Colonic mucosa (tissue), 4 donors: ENCODE data around the gene ZNF138. TPM values are rescaled to one million over a fixed set of nuclear protein-coding genes. Genes with fewer than 3 reads are reported as not detected.
"Not testable (repeated sequence)": the region's sequence is repeated elsewhere in the genome, so short reads cannot be mapped to it uniquely, and the experiment has no call there.

Source experiments
- DNase-seq: peaks from one replicate; pipeline ENCODE4 v3.0.0-alpha.2; 2020
- H3K27ac ChIP-seq: fragments of 200-600 bp; one replicate; pipeline ENCODE4 v1.8.0; 2021
- H3K27me3 ChIP-seq: fragments of 200-600 bp; one replicate; pipeline ENCODE4 v1.8.0; 2021
- H3K36me3 ChIP-seq: fragments of 200-600 bp; one replicate; pipeline ENCODE4 v1.8.0; 2021
- H3K4me1 ChIP-seq: fragments of 200-600 bp; one replicate; pipeline ENCODE4 v1.8.0; 2021; ENCODE audit warnings: mild to moderate bottlenecking
- H3K4me3 ChIP-seq: fragments of 200-600 bp; one replicate; pipeline ENCODE4 v1.8.0; 2021
- H3K9ac ChIP-seq, 2 donors: one replicate each; pipeline ENCODE4 v1.7.0; 2013; ENCODE audit warnings: control low read depth in 2 of 2, low read depth in 2 of 2, low read length in 2 of 2
- H3K9me3 ChIP-seq: fragments of 200-600 bp; one replicate; pipeline ENCODE4 v1.8.0; 2021
- intact Hi-C: fragments of 100-400 bp; cut with DNase I; formaldehyde crosslinking; loops from one replicate; pipeline ENCODE4 v1.14.1; 2022
- total RNA-seq, 2 donors: library from RNA; stranded (reverse); fragmentation: NEBNext Ultra II Directional in 1 of 2; extraction: Animal tissue kit (Norgen Biotek cat#: 25700) in 1 of 2; gene quantifications; one replicate each; pipeline ENCODE4 v1.2.1, GENCODE V29; 2021
- TF ChIP-seq, protein P1 (sequence below): fragments of 200-600 bp; IDR thresholded peaks from one replicate; pipeline ENCODE4 v1.8.0; 2022; ENCODE audit warnings: antibody characterized with exemption, mild to moderate bottlenecking
- donor health status: healthy.
- donor health status: DM: no; HTN: no; CAD: no.
- donor health status: DM: no; HTN: no; CAD: no.

The ZNF138 gene
- total RNA-seq, 2 donors from 2014 or later, result 6.1 to 8.8 TPM

- H3K36me3 ChIP-seq, result no peaks in the 10 kb centered on the region
- TF ChIP-seq, protein P1, sequence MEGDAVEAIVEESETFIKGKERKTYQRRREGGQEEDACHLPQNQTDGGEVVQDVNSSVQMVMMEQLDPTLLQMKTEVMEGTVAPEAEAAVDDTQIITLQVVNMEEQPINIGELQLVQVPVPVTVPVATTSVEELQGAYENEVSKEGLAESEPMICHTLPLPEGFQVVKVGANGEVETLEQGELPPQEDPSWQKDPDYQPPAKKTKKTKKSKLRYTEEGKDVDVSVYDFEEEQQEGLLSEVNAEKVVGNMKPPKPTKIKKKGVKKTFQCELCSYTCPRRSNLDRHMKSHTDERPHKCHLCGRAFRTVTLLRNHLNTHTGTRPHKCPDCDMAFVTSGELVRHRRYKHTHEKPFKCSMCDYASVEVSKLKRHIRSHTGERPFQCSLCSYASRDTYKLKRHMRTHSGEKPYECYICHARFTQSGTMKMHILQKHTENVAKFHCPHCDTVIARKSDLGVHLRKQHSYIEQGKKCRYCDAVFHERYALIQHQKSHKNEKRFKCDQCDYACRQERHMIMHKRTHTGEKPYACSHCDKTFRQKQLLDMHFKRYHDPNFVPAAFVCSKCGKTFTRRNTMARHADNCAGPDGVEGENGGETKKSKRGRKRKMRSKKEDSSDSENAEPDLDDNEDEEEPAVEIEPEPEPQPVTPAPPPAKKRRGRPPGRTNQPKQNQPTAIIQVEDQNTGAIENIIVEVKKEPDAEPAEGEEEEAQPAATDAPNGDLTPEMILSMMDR, result no peak
- no peak overlapping the region for H3K4me3 ChIP-seq
- no peak for DNase-seq
- H3K4me1 ChIP-seq, result no peaks in the 10 kb centered on the region
- intact Hi-C loops, result no loop called here
- H3K27me3 ChIP-seq, result no peaks in the 10 kb centered on the region
- no peaks in the 10 kb centered on the region for H3K9me3 ChIP-seq
- H3K27ac ChIP-seq, result no peak overlapping the region
- no peak overlapping the region for H3K9ac ChIP-seq
Observed at GRCh38 chr7:64830926-64831325, 36.7 kb downstream of the ZNF138 start.

GRCh38 chr7:64832136-64832535, 37.9 kb downstream of the ZNF138 start:
- intact Hi-C loops, result no loop called here
- H3K9ac ChIP-seq, result no peak overlapping the region
- no peak for DNase-seq
- no peaks in the 10 kb centered on the region for H3K27me3 ChIP-seq
- no peaks in the 10 kb centered on the region for H3K36me3 ChIP-seq
- no peak overlapping the region for H3K27ac ChIP-seq
- no peaks in the 10 kb centered on the region for H3K9me3 ChIP-seq
- TF ChIP-seq, protein P1, result no peak
- no peak overlapping the region for H3K4me3 ChIP-seq
- H3K4me1 ChIP-seq, result no peaks in the 10 kb centered on the region

DNA sequence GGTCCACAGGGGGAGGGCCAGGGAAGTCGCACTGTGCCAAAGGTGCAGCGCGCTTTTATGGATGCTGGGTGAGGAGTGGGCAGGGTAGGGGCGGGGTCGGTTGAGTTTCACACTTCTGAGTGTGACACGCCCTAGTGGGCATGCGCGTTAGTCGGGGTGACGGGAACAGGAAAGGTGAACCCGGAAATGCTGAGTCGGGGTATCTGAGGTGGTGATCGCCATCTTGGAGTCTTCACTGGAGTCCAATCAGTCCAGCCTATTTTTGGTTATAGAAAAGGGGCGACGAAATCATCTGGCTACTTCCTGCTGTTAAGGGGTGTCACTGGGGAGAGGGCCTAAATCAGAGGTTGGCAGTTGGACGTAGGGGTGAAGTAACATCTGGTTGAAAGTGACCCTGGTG, 40.8 kb downstream of the ZNF138 start:
- DNase-seq, result no peak
- H3K4me3 ChIP-seq, result no peak overlapping the region
- no peaks in the 10 kb centered on the region for H3K36me3 ChIP-seq
- no peaks in the 10 kb centered on the region for H3K27me3 ChIP-seq
- TF ChIP-seq, protein P1, result no peak
- H3K27ac ChIP-seq, result no peak overlapping the region
- no peaks in the 10 kb centered on the region for H3K9me3 ChIP-seq
- H3K9ac ChIP-seq, result no peak overlapping the region
- intact Hi-C loops, result no loop called here
- no peaks in the 10 kb centered on the region for H3K4me1 ChIP-seq

DNA sequence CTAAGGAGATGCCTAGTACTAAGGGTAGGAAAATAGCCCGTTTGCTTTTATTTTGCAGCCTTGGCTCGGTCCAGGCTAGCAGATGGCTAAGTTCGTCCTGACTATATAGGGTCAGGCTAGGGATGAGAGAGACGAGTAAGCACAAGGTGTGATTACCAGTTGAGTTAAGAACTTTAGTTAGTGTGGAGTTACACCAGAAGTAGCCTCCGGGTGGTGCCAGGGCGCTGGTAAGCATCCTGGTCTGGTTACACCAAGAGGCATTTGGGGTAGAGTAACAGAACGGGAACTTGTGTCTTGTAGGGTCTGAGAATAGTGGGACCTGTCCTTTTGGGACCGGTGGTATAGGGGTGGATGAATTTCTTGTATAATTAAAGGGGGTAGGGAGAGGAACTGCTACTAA, 41.6 kb downstream of the ZNF138 start:
- H3K9ac ChIP-seq, H3K4me1 ChIP-seq, H3K27ac ChIP-seq, DNase-seq, H3K4me3 ChIP-seq, H3K27me3 ChIP-seq, H3K9me3 ChIP-seq, H3K36me3 ChIP-seq, intact Hi-C loops: not testable (repeated sequence)

DNA sequence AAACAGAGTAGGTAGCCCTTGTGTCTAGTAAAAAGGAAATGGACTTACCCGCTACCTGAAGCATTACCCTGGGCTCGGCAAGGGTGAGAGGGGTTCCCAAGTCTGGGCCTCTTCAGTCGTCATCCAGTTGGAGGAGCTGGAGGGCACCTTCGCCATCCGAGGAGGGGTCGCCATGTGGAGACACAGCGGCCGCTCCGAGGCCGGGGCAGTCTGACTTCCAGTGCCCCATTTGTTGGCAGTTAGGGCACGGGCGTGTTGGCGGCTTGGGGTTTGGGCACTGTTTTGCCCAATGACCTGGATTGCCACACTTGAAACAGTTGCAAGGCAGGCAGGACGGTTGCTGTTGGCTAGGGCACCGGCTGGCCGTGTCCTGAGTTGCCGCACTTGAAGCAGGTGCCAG, 43.8 kb downstream of the ZNF138 start:
- intact Hi-C loops, H3K27me3 ChIP-seq, H3K9ac ChIP-seq, H3K36me3 ChIP-seq, H3K4me3 ChIP-seq, DNase-seq, H3K9me3 ChIP-seq, H3K27ac ChIP-seq, H3K4me1 ChIP-seq: not testable (repeated sequence)

GRCh38 chr7:64838691-64839090, 44.5 kb downstream of the ZNF138 start:
- Histone ChIP-seq H3K36me3 (no peaks in the 10 kb centered on the region), H3K27ac (no peak overlapping the region), H3K9me3 (no peaks in the 10 kb centered on the region), H3K4me3 (no peak overlapping the region), H3K9ac (no peak overlapping the region), H3K27me3 (no peaks in the 10 kb centered on the region), H3K4me1 (no peaks in the 10 kb centered on the region)
- DNase-seq, result no peak
- TF ChIP-seq, protein P1, result no peak
- intact Hi-C loops, result no loop called here

DNA sequence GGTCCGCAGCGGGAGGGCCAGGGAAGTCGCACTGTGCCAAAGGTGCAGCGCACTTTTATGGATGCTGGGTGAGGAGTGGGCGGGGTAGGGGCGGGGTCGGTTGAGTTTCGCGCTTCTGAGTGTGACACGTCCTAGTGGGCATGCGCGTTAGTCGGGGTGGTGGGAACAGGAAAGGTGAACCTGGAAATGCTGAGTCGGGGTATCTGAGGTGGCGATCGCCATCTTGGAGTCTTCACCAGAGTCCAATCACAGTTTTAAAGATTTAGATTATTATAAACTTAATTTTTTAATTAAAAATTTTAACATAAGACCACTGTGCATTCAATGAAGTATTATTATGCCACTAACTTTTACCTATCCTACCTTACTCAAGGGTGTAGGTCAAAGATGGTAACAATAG, 45.7 kb downstream of the ZNF138 start:
- intact Hi-C loops, result no loop called here
- H3K27ac ChIP-seq, result no peak overlapping the region
- TF ChIP-seq, protein P1, result no peak
- no peaks in the 10 kb centered on the region for H3K9me3 ChIP-seq
- no peak overlapping the region for H3K4me3 ChIP-seq
- H3K9ac ChIP-seq, result no peak overlapping the region
- no peak for DNase-seq
- H3K27me3 ChIP-seq, result no peaks in the 10 kb centered on the region
- no peaks in the 10 kb centered on the region for H3K36me3 ChIP-seq
- no peaks in the 10 kb centered on the region for H3K4me1 ChIP-seq
